ENCODE results near the gene DNAH12. TPM values are rescaled to one million over a fixed set of nuclear protein-coding genes. Genes with fewer than 3 reads are reported as not detected.
A peak's percentile ranks its signal among the peaks of the same experiment; 100 is the strongest.

The DNAH12 gene
- total and polyA plus RNA-seq, 2 of the 13 experiments (the other 11 are each of a cell fraction or from before 2014, with no cell fraction given): 0.11 TPM

DNA sequence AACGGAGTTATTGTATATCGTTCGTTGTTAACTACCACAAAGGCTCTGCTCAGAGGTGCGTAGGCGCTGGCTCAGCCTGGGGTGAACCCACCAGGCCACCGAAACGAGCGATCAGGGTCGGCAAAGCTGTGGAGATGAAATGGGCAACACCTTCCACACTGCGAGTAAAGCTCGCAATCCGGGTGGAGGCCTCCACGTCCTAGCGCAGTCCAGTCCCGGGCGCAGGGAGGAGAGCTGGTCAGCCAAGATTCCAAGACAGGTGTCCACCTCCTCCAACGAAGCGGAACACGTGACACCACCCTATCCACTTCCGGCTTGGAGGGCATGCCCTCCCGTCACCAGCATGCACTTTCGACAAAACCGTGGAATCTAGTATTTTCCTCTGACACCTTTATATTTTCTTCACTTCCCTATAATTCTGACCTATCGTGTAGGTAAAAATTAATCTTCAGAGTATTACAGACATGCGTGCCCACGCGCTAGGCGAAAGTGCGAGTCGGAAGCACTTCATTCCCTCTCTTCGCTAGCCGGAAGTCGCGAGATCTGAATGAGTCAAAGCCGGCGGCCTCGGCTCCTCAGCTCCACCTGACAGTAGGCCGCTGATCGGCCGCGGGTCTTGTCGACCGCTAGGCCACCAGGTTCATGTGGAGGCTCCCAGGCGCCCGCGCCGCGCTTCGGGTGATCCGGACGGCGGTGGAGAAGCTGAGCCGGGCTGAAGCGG is 11.8 kb upstream of the DNAH12 start, which contains the start of gene PDE12 (continued):
- TF ChIP-seq TCF7 (IDR thresholded peaks at IDR 0.05; ENCODE audit: low read depth) (no peak), RFXAP (CRISPR knock-in tag; IDR thresholded peaks at IDR 0.05; ENCODE audit: borderline replicate concordance) (0 out of 2 replicates have a peak, but pooled peaks have one; percentile 18), HNRNPLL (IDR thresholded peaks at IDR 0.05; ENCODE audit: low read depth, low read length, poor library complexity, severe bottlenecking) (peak; percentile 40), YEATS4 (CRISPR knock-in tag; IDR thresholded peaks at IDR 0.05; ENCODE audit: borderline replicate concordance) (peak; percentile 90), ZKSCAN8 (CRISPR knock-in tag; IDR thresholded peaks at IDR 0.05; ENCODE audit: borderline replicate concordance) (no peak), XRCC5 (optimal IDR thresholded peaks at IDR 0.05; ENCODE audit: low read length) (peak; percentile 91), CCDC6 (CRISPR knock-in tag; IDR thresholded peaks at IDR 0.05) (peak; percentile 71), RFX3 (CRISPR knock-in tag; IDR thresholded peaks at IDR 0.05) (no peak), ATF7-NPFF (CRISPR knock-in tag; IDR thresholded peaks at IDR 0.05; ENCODE audit: low read depth) (peak; percentile 72), ZNF563 (CRISPR knock-in tag; IDR thresholded peaks at IDR 0.05) (peak; percentile 87), ZFP36L2 (CRISPR knock-in tag; IDR thresholded peaks at IDR 0.05) (no peak), ZNF598 (CRISPR knock-in tag; IDR thresholded peaks at IDR 0.05; ENCODE audit: borderline replicate concordance) (0 out of 2 replicates have a peak, but pooled peaks have one; percentile 63), EHMT2 (IDR thresholded peaks at IDR 0.05; ENCODE audit: borderline replicate concordance, low read depth, low read length) (peak; percentile 86; the same call in 1 of the 2 replicates), NRL (CRISPR knock-in tag; IDR thresholded peaks at IDR 0.05; ENCODE audit: borderline replicate concordance) (peak; percentile 8; the same call in 1 of the 2 replicates), ZNF780A (CRISPR knock-in tag; IDR thresholded peaks at IDR 0.05) (peak; percentile 44; the same call in 1 of the 2 replicates), ZNF589 (CRISPR knock-in tag; conservative IDR thresholded peaks at IDR 0.05) (peak; percentile 89; the same call in 1 of the 2 replicates), ARNT (IDR thresholded peaks at IDR 0.05) (no peak), CEBPG (CRISPR knock-in tag; IDR thresholded peaks at IDR 0.05) (no peak), PCBP2 (optimal IDR thresholded peaks at IDR 0.05; ENCODE audit: low read depth, low read length, poor library complexity, severe bottlenecking) (no peak)
- TF ChIP-seq, protein P1, sequence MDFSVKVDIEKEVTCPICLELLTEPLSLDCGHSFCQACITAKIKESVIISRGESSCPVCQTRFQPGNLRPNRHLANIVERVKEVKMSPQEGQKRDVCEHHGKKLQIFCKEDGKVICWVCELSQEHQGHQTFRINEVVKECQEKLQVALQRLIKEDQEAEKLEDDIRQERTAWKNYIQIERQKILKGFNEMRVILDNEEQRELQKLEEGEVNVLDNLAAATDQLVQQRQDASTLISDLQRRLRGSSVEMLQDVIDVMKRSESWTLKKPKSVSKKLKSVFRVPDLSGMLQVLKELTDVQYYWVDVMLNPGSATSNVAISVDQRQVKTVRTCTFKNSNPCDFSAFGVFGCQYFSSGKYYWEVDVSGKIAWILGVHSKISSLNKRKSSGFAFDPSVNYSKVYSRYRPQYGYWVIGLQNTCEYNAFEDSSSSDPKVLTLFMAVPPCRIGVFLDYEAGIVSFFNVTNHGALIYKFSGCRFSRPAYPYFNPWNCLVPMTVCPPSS (IDR thresholded peaks at IDR 0.05): no peak
- TF ChIP-seq, protein P2, sequence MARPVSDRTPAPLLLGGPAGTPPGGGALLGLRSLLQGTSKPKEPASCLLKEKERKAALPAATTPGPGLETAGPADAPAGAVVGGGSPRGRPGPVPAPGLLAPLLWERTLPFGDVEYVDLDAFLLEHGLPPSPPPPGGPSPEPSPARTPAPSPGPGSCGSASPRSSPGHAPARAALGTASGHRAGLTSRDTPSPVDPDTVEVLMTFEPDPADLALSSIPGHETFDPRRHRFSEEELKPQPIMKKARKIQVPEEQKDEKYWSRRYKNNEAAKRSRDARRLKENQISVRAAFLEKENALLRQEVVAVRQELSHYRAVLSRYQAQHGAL (CRISPR knock-in tag; IDR thresholded peaks at IDR 0.05; ENCODE audit: not compliant biosample characterization): no peak
- TF ChIP-seq, protein P3, sequence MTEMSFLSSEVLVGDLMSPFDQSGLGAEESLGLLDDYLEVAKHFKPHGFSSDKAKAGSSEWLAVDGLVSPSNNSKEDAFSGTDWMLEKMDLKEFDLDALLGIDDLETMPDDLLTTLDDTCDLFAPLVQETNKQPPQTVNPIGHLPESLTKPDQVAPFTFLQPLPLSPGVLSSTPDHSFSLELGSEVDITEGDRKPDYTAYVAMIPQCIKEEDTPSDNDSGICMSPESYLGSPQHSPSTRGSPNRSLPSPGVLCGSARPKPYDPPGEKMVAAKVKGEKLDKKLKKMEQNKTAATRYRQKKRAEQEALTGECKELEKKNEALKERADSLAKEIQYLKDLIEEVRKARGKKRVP (CRISPR knock-in tag; IDR thresholded peaks at IDR 0.05): peak in 1 of 2 experiments; percentile 74; a peak in 1 of 4 replicates
- TF ChIP-seq, protein P4, sequence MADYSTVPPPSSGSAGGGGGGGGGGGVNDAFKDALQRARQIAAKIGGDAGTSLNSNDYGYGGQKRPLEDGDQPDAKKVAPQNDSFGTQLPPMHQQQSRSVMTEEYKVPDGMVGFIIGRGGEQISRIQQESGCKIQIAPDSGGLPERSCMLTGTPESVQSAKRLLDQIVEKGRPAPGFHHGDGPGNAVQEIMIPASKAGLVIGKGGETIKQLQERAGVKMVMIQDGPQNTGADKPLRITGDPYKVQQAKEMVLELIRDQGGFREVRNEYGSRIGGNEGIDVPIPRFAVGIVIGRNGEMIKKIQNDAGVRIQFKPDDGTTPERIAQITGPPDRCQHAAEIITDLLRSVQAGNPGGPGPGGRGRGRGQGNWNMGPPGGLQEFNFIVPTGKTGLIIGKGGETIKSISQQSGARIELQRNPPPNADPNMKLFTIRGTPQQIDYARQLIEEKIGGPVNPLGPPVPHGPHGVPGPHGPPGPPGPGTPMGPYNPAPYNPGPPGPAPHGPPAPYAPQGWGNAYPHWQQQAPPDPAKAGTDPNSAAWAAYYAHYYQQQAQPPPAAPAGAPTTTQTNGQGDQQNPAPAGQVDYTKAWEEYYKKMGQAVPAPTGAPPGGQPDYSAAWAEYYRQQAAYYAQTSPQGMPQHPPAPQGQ (CRISPR knock-in tag; IDR thresholded peaks at IDR 0.05; ENCODE audit: borderline replicate concordance): no peak
- TF ChIP-seq, protein P5, sequence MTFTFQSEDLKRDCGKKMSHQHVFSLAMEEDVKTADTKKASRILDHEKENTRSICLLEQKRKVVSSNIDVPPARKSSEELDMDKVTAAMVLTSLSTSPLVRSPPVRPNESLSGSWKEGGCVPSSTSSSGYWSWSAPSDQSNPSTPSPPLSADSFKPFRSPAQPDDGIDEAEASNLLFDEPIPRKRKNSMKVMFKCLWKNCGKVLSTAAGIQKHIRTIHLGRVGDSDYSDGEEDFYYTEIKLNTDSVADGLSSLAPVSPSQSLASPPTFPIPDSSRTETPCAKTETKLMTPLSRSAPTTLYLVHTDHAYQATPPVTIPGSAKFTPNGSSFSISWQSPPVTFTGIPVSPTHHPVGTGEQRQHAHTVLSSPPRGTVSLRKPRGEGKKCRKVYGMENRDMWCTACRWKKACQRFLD (CRISPR knock-in tag; IDR thresholded peaks at IDR 0.05; ENCODE audit: borderline replicate concordance): peak; percentile 74; the same call in 1 of the 2 replicates

All from HepG2 (cell line).